H9 (cell line): ENCODE measurements around the gene MYL10. TPM values are rescaled to one million over a fixed set of nuclear protein-coding genes. Genes with fewer than 3 reads are reported as not detected.

ENCODE experiments used
- DNase-seq: peaks from one replicate; pipeline ENCODE4 v3.0.0-alpha.2; 2017
- H2AFZ ChIP-seq: one replicate; pipeline ENCODE4 v1.6.1; 2013; ENCODE audit warnings: mild to moderate bottlenecking, low read length, control low read depth, moderate library complexity
- H2AK5ac ChIP-seq: 2 replicates; pipeline ENCODE4 v1.6.1; 2013; ENCODE audit warnings: low read length, control low read depth, mixed read lengths; ENCODE audit not compliant: insufficient read length
- H2BK120ac ChIP-seq: one replicate; pipeline ENCODE4 v1.6.1; 2013; ENCODE audit warnings: low read depth, mild to moderate bottlenecking, low read length, control low read depth, inconsistent platforms; ENCODE audit not compliant: poor library complexity, severe bottlenecking
- H2BK12ac ChIP-seq: 2 replicates; pipeline ENCODE4 v1.6.1; 2013; ENCODE audit warnings: low read length, control low read depth, mixed read lengths, low read depth; ENCODE audit not compliant: insufficient read length
- H2BK15ac ChIP-seq: 2 replicates; pipeline ENCODE4 v1.6.1; 2013; ENCODE audit warnings: low read depth, low read length, control low read depth
- H2BK20ac ChIP-seq: one replicate; pipeline ENCODE4 v1.6.1; 2013; ENCODE audit warnings: low read depth, mild to moderate bottlenecking, low read length, control low read depth, inconsistent platforms; ENCODE audit not compliant: poor library complexity, severe bottlenecking
- H2BK5ac ChIP-seq: 2 replicates; pipeline ENCODE4 v1.6.1; 2013; ENCODE audit warnings: low read length, control low read depth, mixed read lengths; ENCODE audit not compliant: insufficient read length
- H3K14ac ChIP-seq: 2 replicates; pipeline ENCODE4 v1.6.1; 2013; ENCODE audit warnings: low read length, control low read depth; ENCODE audit not compliant: insufficient read depth
- H3K18ac ChIP-seq: 2 replicates; pipeline ENCODE4 v1.6.1; 2013; ENCODE audit warnings: low read depth, mild to moderate bottlenecking, mixed read lengths, low read length, control low read depth; ENCODE audit not compliant: insufficient read length
- H3K23ac ChIP-seq: 2 replicates; pipeline ENCODE4 v1.6.1; 2013; ENCODE audit warnings: low read length, control low read depth, mixed read lengths, low read depth; ENCODE audit not compliant: insufficient read length
- H3K23me2 ChIP-seq: 2 replicates; pipeline ENCODE4 v1.6.1; 2013; ENCODE audit warnings: low read depth, mild to moderate bottlenecking, mixed read lengths, low read length, control low read depth; ENCODE audit not compliant: insufficient read length, poor library complexity, severe bottlenecking
- H3K27ac ChIP-seq: 2 replicates; pipeline ENCODE4 v1.5.1; 2013; ENCODE audit warnings: low read length, control low read depth, mixed read lengths, low read depth; ENCODE audit not compliant: insufficient read length
- H3K27me3 ChIP-seq: 2 replicates; pipeline ENCODE4 v1.6.1; 2013; ENCODE audit warnings: low read length, control low read depth, inconsistent platforms; ENCODE audit not compliant: insufficient read depth
- H3K4ac ChIP-seq: 2 replicates; pipeline ENCODE4 v1.6.1; 2013; ENCODE audit warnings: low read depth, mild to moderate bottlenecking, control low read depth, inconsistent platforms, low read length, moderate library complexity
- H3K4me1 ChIP-seq: 2 replicates; pipeline ENCODE4 v1.6.1; 2013; ENCODE audit warnings: low read length, control low read depth, inconsistent platforms; ENCODE audit not compliant: insufficient read depth
- H3K4me2 ChIP-seq: 2 replicates; pipeline ENCODE4 v1.6.1; 2013; ENCODE audit warnings: low read length, control low read depth, mixed read lengths; ENCODE audit not compliant: insufficient read length, insufficient read depth
- H3K56ac ChIP-seq: 2 replicates; pipeline ENCODE4 v1.6.1; 2013; ENCODE audit warnings: low read depth, mild to moderate bottlenecking, mixed read lengths, low read length, control low read depth; ENCODE audit not compliant: insufficient read length
- H3K79me1 ChIP-seq: 2 replicates; pipeline ENCODE4 v1.6.1; 2013; ENCODE audit warnings: low read depth, mild to moderate bottlenecking, moderate library complexity, low read length, control low read depth, inconsistent platforms; ENCODE audit not compliant: insufficient read depth, poor library complexity, severe bottlenecking
- H3K79me2 ChIP-seq: 2 replicates; pipeline ENCODE4 v1.6.1; 2013; ENCODE audit warnings: low read length, control low read depth, inconsistent platforms; ENCODE audit not compliant: insufficient read depth
- H3K9ac ChIP-seq: 2 replicates; pipeline ENCODE4 v1.6.1; 2013; ENCODE audit warnings: low read length, control low read depth, mixed read lengths; ENCODE audit not compliant: insufficient read length; ENCODE audit errors: extremely low read depth
- H3K9me3 ChIP-seq: one replicate; pipeline ENCODE4 v1.6.1; 2013; ENCODE audit warnings: low read depth, low read length, inconsistent platforms; ENCODE audit not compliant: control insufficient read depth
- H3T11ph ChIP-seq: one replicate; pipeline ENCODE4 v1.6.1; 2013; ENCODE audit warnings: mild to moderate bottlenecking, low read length, control low read depth, inconsistent platforms
- H4K20me1 ChIP-seq: one replicate; pipeline ENCODE4 v1.6.1; 2013; ENCODE audit not compliant: control insufficient read depth, insufficient read length, insufficient read depth
- H4K5ac ChIP-seq: 2 replicates; pipeline ENCODE4 v1.6.1; 2013; ENCODE audit warnings: low read depth, mild to moderate bottlenecking, mixed read lengths, low read length, control low read depth; ENCODE audit not compliant: insufficient read length
- H4K8ac ChIP-seq: replicated peaks from 2 replicates; pipeline ENCODE4 v1.6.1; 2013; ENCODE audit warnings: low read length, control low read depth, mixed read lengths, low read depth; ENCODE audit not compliant: insufficient read length
- H4K91ac ChIP-seq: 2 replicates; pipeline ENCODE4 v1.6.1; 2013; ENCODE audit warnings: low read depth, mild to moderate bottlenecking, moderate library complexity, mixed read lengths, low read length, control low read depth; ENCODE audit not compliant: insufficient read length
- H3K27ac Mint-ChIP-seq, 3 experiments: 2 replicates in 2 of 3; 3 replicates in 1 of 3; pipeline ENCODE4 v1.8.0; 2020 to 2021; ENCODE audit warnings: mixed read lengths in 3 of 3, mild to moderate bottlenecking in 1 of 3, moderate library complexity in 1 of 3
- H3K27me3 Mint-ChIP-seq: 2 replicates; pipeline ENCODE4 v1.8.0; 2021; ENCODE audit warnings: low read depth, mild to moderate bottlenecking, moderate library complexity, mixed read lengths
- H3K36me3 Mint-ChIP-seq, 3 experiments: 2 replicates in 2 of 3; 3 replicates in 1 of 3; pipeline ENCODE4 v1.8.0; 2020 to 2021; ENCODE audit warnings: low read depth in 3 of 3, mixed read lengths in 3 of 3; ENCODE audit not compliant: insufficient read depth in 1 of 3
- H3K4me1 Mint-ChIP-seq, 2 experiments: 2 replicates each; pipeline ENCODE4 v1.8.0; 2020; ENCODE audit warnings: mixed read lengths in 2 of 2
- H3K4me3 Mint-ChIP-seq, 2 experiments: 2 replicates in 1 of 2; 3 replicates in 1 of 2; pipeline ENCODE4 v1.8.0; 2020 to 2021; ENCODE audit warnings: mild to moderate bottlenecking in 2 of 2, mixed read lengths in 2 of 2, moderate library complexity in 1 of 2
- H3K9me3 Mint-ChIP-seq, 2 experiments: 2 replicates in 1 of 2; 3 replicates in 1 of 2; pipeline ENCODE4 v1.8.0; 2020; ENCODE audit warnings: mild to moderate bottlenecking in 2 of 2, mixed read lengths in 2 of 2, moderate library complexity in 1 of 2
- WGBS: extraction: QIAGEN DNeasy Blood & Tissue Kit; methylation state at CpG from one replicate; pipeline ENCODE4 v1.1.7; 2013; ENCODE audit warnings: missing lambda C conversion rate, low lambda C conversion rate, mixed read lengths; ENCODE audit not compliant: insufficient read length; ENCODE audit errors: extremely low coverage; 5-methylcytosine and 5-hydroxymethylcytosine counted together
- total RNA-seq: library from RNA; stranded (reverse); gene quantifications from 2 replicates; pipeline ENCODE4 v1.2.1, GENCODE V29; 2021
- TF ChIP-seq, protein P1 (sequence below): fragments of 200-600 bp; sonication (generic); conservative IDR thresholded peaks from 3 replicates; pipeline ENCODE4 v1.8.0; 2021; ENCODE audit warnings: antibody characterized with exemption, mild to moderate bottlenecking

The MYL10 gene
- total RNA-seq, 1 experiment from 2014 or later = 0.50 TPM

GRCh38 chr7:101659706-101660105, 30.6 kb upstream of the MYL10 start:
- H3K79me2 ChIP-seq = no peaks in the 10 kb centered on the region
- Mint-ChIP-seq H3K4me1 (peaks cover 27 to 32% of the 10 kb centered on the region in 2 experiments), H3K27ac (no peak overlapping the region), H3K9me3 (peaks cover 4% of the 10 kb centered on the region in 2 experiments), H3K4me3 (no peak overlapping the region), H3K36me3 (peaks cover 0 to 4% (median 3%) of the 10 kb centered on the region in 3 experiments; a peak in 3 of 7 replicates), H3K27me3 (peaks cover 9% of the 10 kb centered on the region)
- no peak overlapping the region for H3T11ph ChIP-seq
- H2BK12ac ChIP-seq = no peak overlapping the region
- H2BK15ac ChIP-seq = no peak overlapping the region
- no peak overlapping the region for H3K9ac ChIP-seq
- no peak overlapping the region for H3K4me2 ChIP-seq
- no peak overlapping the region for H3K27ac ChIP-seq
- H2BK20ac ChIP-seq = no peak overlapping the region
- H3K79me1 ChIP-seq = no peaks in the 10 kb centered on the region
- no peak overlapping the region for H2AK5ac ChIP-seq
- no peak overlapping the region for H2BK120ac ChIP-seq
- no peak overlapping the region for H4K8ac ChIP-seq
- TF ChIP-seq, protein P1, sequence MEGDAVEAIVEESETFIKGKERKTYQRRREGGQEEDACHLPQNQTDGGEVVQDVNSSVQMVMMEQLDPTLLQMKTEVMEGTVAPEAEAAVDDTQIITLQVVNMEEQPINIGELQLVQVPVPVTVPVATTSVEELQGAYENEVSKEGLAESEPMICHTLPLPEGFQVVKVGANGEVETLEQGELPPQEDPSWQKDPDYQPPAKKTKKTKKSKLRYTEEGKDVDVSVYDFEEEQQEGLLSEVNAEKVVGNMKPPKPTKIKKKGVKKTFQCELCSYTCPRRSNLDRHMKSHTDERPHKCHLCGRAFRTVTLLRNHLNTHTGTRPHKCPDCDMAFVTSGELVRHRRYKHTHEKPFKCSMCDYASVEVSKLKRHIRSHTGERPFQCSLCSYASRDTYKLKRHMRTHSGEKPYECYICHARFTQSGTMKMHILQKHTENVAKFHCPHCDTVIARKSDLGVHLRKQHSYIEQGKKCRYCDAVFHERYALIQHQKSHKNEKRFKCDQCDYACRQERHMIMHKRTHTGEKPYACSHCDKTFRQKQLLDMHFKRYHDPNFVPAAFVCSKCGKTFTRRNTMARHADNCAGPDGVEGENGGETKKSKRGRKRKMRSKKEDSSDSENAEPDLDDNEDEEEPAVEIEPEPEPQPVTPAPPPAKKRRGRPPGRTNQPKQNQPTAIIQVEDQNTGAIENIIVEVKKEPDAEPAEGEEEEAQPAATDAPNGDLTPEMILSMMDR = no peak
- H4K5ac ChIP-seq = no peak overlapping the region
- no peak overlapping the region for H2BK5ac ChIP-seq
- no CpG with 5 or more reads among the region's 2 CpGs for whole genome bisulfite sequencing
- DNase-seq = no peak
- H3K23me2 ChIP-seq = no peaks in the 10 kb centered on the region
- H3K4ac ChIP-seq = no peak overlapping the region
- no peaks in the 10 kb centered on the region for H3K27me3 ChIP-seq
- H3K14ac ChIP-seq = no peak overlapping the region
- H2AFZ ChIP-seq = no peak overlapping the region
- no peak overlapping the region for H3K56ac ChIP-seq
- no peak overlapping the region for H4K91ac ChIP-seq
- H3K4me1 ChIP-seq = no peaks in the 10 kb centered on the region; the same call in 1 of the 2 replicates
- no peaks in the 10 kb centered on the region for H3K9me3 ChIP-seq
- no peak overlapping the region for H3K23ac ChIP-seq
- no peak overlapping the region for H3K18ac ChIP-seq
- H4K20me1 ChIP-seq = no peaks in the 10 kb centered on the region
